K562 (cell line): ENCODE results near the gene SLC14A1. TPM values are rescaled to one million over a fixed set of nuclear protein-coding genes. Genes with fewer than 3 reads are reported as not detected.
A peak's percentile ranks its signal among the peaks of the same experiment; 100 is the strongest.

Experiments used
- ATAC-seq: fragments of 200-7000 bp; cut with Tn5 transposase; 3 replicates; pipeline ENCODE4 v1.9.1; 2020; ENCODE audit warnings: moderate library complexity
- BruUV-seq: library from RNA; stranded (reverse); fragments of 400-500 nt; replicated peaks from 2 replicates; lab custom pipeline; 2021; lab: Mats Ljungman, UMichigan
- CTCF ChIA-PET: fragments of 300-600 bp; formaldehyde crosslinking; extraction: SDS; loops from one replicate; lab custom pipeline; 2021; ENCODE audit warnings: low intra/inter-chr PET ratio; lab: Yijun Ruan, JAX
- POLR2A ChIA-PET: fragments of 300-600, 350-650 bp; sonication (Branson Sonifier 250); formaldehyde crosslinking; extraction: SDS; loops from one replicate; lab custom pipeline; 2021; ENCODE audit warnings: antibody characterized with exemption, inconsistent platforms; lab: Yijun Ruan, JAX
- DNase-seq, 4 experiments: peaks; one replicate each; pipeline versions ENCODE4 v3.0.0 to v3.0.0-alpha.2; 2011 to 2018; ENCODE audit warnings: low spot score in 3 of 4, mixed read lengths in 3 of 4; ENCODE audit errors: extremely low read depth in 1 of 4
- FAIRE-seq: peaks from 2 replicates; lab custom pipeline; 2011; peaks lifted over from hg19 to GRCh38; lab: Jason Lieb, UNC
- H2AFZ ChIP-seq: 2 replicates; pipeline ENCODE4 v1.6.0; 2011; ENCODE audit warnings: low read depth, low read length, control low read depth, inconsistent platforms
- H3K27ac ChIP-seq: fragments of 200-600 bp; 3 replicates; pipeline ENCODE4 v1.8.0; 2011; ENCODE audit warnings: low read depth, mild to moderate bottlenecking, control low read depth, inconsistent platforms, low read length, moderate library complexity, mixed read lengths; ENCODE audit errors: extremely low read depth
- H3K27me3 ChIP-seq, 2 experiments: fragments of 300-600 bp in 1 of 2; 2 replicates in 1 of 2; 3 replicates in 1 of 2; pipeline versions ENCODE4 v1.6.0 to v1.8.0; 2011; ENCODE audit warnings: inconsistent platforms in 2 of 2, low read length in 2 of 2, mild to moderate bottlenecking in 1 of 2, mixed read lengths in 1 of 2, moderate library complexity in 1 of 2; ENCODE audit not compliant: control insufficient read depth in 2 of 2, insufficient read depth in 2 of 2
- H3K36me3 ChIP-seq: fragments of 300-600 bp; 3 replicates; pipeline ENCODE4 v1.8.0; 2011; ENCODE audit warnings: mild to moderate bottlenecking, low read length, inconsistent platforms; ENCODE audit not compliant: control insufficient read depth, insufficient read depth
- H3K4me1 ChIP-seq, 2 experiments: fragments of 200-600 bp in 1 of 2; replicated peaks in 1 of 2; 2 replicates in 1 of 2; 3 replicates in 1 of 2; pipeline versions ENCODE4 v1.5.1 to v1.8.0; 2011; ENCODE audit warnings: inconsistent platforms in 2 of 2, low read length in 2 of 2, mild to moderate bottlenecking in 1 of 2, mixed read lengths in 1 of 2, moderate library complexity in 1 of 2; ENCODE audit not compliant: control insufficient read depth in 2 of 2, insufficient read depth in 2 of 2
- H3K4me2 ChIP-seq: 2 replicates; pipeline ENCODE4 v1.6.1; 2011; ENCODE audit warnings: low read length, control low read depth, inconsistent platforms, mixed read lengths; ENCODE audit not compliant: insufficient read depth
- H3K4me3 ChIP-seq: fragments of 200-600 bp; sonication (generic), shearing (Covaris generic); 2 replicates; pipeline ENCODE4 v1.5.1; 2016; ENCODE audit warnings: control low read depth, inconsistent platforms
- H3K79me2 ChIP-seq: fragments of 200-600 bp; 3 replicates; pipeline ENCODE4 v1.8.0; 2011; ENCODE audit warnings: low read length, inconsistent platforms; ENCODE audit not compliant: control insufficient read depth, insufficient read depth
- H3K9ac ChIP-seq, 2 experiments: 2 replicates each; pipeline versions ENCODE4 v1.6.0 to v1.6.1; 2011; ENCODE audit warnings: low read depth in 2 of 2, low read length in 2 of 2, control low read depth in 1 of 2, inconsistent platforms in 1 of 2, mild to moderate bottlenecking in 1 of 2, mixed read lengths in 1 of 2; ENCODE audit not compliant: insufficient read depth in 1 of 2
- H3K9me1 ChIP-seq: one replicate; pipeline ENCODE4 v1.6.0; 2011; ENCODE audit warnings: inconsistent platforms, mild to moderate bottlenecking, low read length, moderate library complexity; ENCODE audit not compliant: control insufficient read depth, insufficient read depth
- H3K9me3 ChIP-seq: replicated peaks from 2 replicates; pipeline ENCODE4 v1.5.1; 2011; ENCODE audit warnings: low read depth, low read length, inconsistent platforms; ENCODE audit not compliant: control insufficient read depth, insufficient read depth
- H4K20me1 ChIP-seq: replicated peaks from 2 replicates; pipeline ENCODE4 v1.6.1; 2011; ENCODE audit warnings: low read length, inconsistent platforms, mixed read lengths; ENCODE audit not compliant: control insufficient read depth, insufficient read depth
- EHMT2 ChIP-seq: fragments of 450-650 bp; IDR thresholded peaks from 2 replicates; pipeline ENCODE4 v1.6.1; 2018; ENCODE audit warnings: antibody characterized with exemption
- FIP1L1 ChIP-seq: fragments of 200-400 bp; formaldehyde crosslinking; IDR thresholded peaks from 2 replicates; pipeline ENCODE4 v1.6.1; 2018; ENCODE audit warnings: mild to moderate bottlenecking, low read depth, low read length; ENCODE audit not compliant: poor library complexity, severe bottlenecking
- MYBL2 ChIP-seq, 2 experiments: fragments of 450-650 bp in 1 of 2; sonication (generic) in 1 of 2; formaldehyde crosslinking in 1 of 2; IDR thresholded peaks; 2 replicates each; pipeline versions ENCODE4 v1.6.1 to v1.8.1; 2017 to 2022; ENCODE audit warnings: borderline replicate concordance in 1 of 2, inconsistent platforms in 1 of 2, low read depth in 1 of 2, mild to moderate bottlenecking in 1 of 2, missing genetic modification reagents in 1 of 2, moderate library complexity in 1 of 2
- TAF7 ChIP-seq: fragments of 450-650 bp; IDR thresholded peaks from 2 replicates; pipeline ENCODE4 v1.6.1; 2016; ENCODE audit warnings: missing genetic modification characterization, missing compliant biosample characterization
- TEAD4 ChIP-seq, 2 experiments: sonication (generic) in 1 of 2; formaldehyde crosslinking in 1 of 2; IDR thresholded peaks; 2 replicates each; pipeline versions ENCODE4 v1.6.1 to v1.8.0; 2012 to 2022; ENCODE audit warnings: borderline replicate concordance in 1 of 2, inconsistent platforms in 1 of 2, low read length in 1 of 2, mild to moderate bottlenecking in 1 of 2, missing genetic modification reagents in 1 of 2
- WGBS: fragments of 100-300 bp; shearing (Covaris generic); methylation state at CpG from one replicate; pipeline ENCODE4 v1.1.6; 2016; ENCODE audit warnings: low coverage, mixed read lengths; ENCODE audit not compliant: insufficient coverage; ENCODE audit errors: missing lambda C conversion rate; 5-methylcytosine and 5-hydroxymethylcytosine counted together
- in situ Hi-C: fragments of 300-500 bp; cut with MboI; formaldehyde crosslinking; loops from 4 replicates; pipeline ENCODE4 v1.15.0; 2018; ENCODE audit warnings: inconsistent platforms, mixed read lengths
- intact Hi-C: fragments of 100-400 bp; cut with micrococcal nuclease; formaldehyde crosslinking; loops from 2 replicates; pipeline ENCODE4 v1.14.2; 2022
- polyA plus RNA-seq, 8 experiments: library from polyadenylated mRNA; depleted of rRNA in 4 of 8; stranded (reverse) in 5 of 8; unstranded in 3 of 8; fragments of >200 nt; fragmentation: Nextera tagmentation in 2 of 8; fragmentation: Illumina TruSeq in 1 of 8; extraction: Ambion mirVana in 2 of 8; extraction: Trizol in 1 of 8; gene quantifications; 2 replicates each; pipeline versions ENCODE4 v1.2.1 to v1.2.3, GENCODE V29; 2011 to 2014; ENCODE audit warnings: inconsistent platforms in 1 of 8, missing spikeins in 1 of 8
- total RNA-seq, 7 experiments: library from RNA; depleted of rRNA in 6 of 7; stranded (reverse); fragments of >200 nt in 6 of 7; fragmentation: Illumina TruSeq in 2 of 7; extraction: Trizol in 2 of 7; gene quantifications; 2 replicates each; pipeline versions ENCODE4 v1.2.1 to v1.2.3, GENCODE V29; 2011 to 2021; ENCODE audit warnings: low replicate concordance in 1 of 7
- TF ChIP-seq, protein P1 (sequence below): IDR thresholded peaks from 2 replicates; pipeline ENCODE4 v1.6.1; 2016; ENCODE audit warnings: missing genetic modification characterization, missing compliant biosample characterization
- TF ChIP-seq, protein P2 (sequence below), 3 experiments: IDR thresholded peaks in 2 of 3; conservative IDR thresholded peaks in 1 of 3; 2 replicates each; pipeline ENCODE4 v1.5.1; 2011 to 2012; ENCODE audit warnings: low read length in 3 of 3, mild to moderate bottlenecking in 3 of 3, control low read depth in 2 of 3, improper control_type of control experiment in 1 of 3, inconsistent platforms in 1 of 3, low read depth in 1 of 3, mixed read lengths in 1 of 3, moderate library complexity in 1 of 3; ENCODE audit not compliant: insufficient read depth in 2 of 3
- TF ChIP-seq, protein P3 (sequence below): conservative IDR thresholded peaks from 2 replicates; pipeline ENCODE4 v1.6.1; 2011; ENCODE audit warnings: low read depth, mild to moderate bottlenecking, low read length; ENCODE audit not compliant: control insufficient read depth

Gene SLC14A1
- total and polyA plus RNA-seq, 9 of the 15 experiments (the other 6 are each of a cell fraction or from before 2014, with no cell fraction given): 0.14 to 0.40 (median 0.20) TPM; not detected in 6

DNA sequence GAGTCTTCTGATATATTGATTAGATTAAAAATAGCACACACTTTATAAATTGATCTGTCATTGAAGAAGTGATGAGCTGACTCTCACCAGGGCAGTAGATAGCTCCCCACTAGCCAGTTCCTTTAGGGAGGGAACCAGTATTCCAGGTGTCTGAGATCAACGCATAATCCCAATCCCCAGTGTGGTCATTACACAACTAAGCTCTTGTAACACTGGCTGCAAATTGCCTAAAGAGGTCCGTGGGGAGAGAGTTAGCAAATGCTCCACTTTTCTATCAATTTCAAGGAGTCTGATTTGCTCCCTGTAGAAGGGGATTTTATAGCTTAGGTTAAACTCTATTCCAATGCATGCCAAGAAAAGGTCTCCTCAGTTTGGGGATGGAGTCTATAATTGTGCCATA lies 7.7 kb downstream of the SLC14A1 start (continued):
- TF ChIP-seq FIP1L1 (no peak), EHMT2 (no peak), TEAD4 (IDR thresholded peaks at IDR 0.05; ENCODE audit: low read length) (no peak), TEAD4 (CRISPR knock-in tag; IDR thresholded peaks at IDR 0.05; ENCODE audit: borderline replicate concordance) (no peak), TAF7 (tag) (no peak), MYBL2 (IDR thresholded peaks at IDR 0.05; ENCODE audit: low read depth) (no peak), MYBL2 (CRISPR knock-in tag; IDR thresholded peaks at IDR 0.05; ENCODE audit: borderline replicate concordance) (no peak)
- TF ChIP-seq, protein P1, sequence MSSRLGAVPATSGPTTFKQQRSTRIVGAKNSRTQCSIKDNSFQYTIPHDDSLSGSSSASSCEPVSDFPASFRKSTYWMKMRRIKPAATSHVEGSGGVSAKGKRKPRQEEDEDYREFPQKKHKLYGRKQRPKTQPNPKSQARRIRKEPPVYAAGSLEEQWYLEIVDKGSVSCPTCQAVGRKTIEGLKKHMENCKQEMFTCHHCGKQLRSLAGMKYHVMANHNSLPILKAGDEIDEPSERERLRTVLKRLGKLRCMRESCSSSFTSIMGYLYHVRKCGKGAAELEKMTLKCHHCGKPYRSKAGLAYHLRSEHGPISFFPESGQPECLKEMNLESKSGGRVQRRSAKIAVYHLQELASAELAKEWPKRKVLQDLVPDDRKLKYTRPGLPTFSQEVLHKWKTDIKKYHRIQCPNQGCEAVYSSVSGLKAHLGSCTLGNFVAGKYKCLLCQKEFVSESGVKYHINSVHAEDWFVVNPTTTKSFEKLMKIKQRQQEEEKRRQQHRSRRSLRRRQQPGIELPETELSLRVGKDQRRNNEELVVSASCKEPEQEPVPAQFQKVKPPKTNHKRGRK (tag): no peak

DNA sequence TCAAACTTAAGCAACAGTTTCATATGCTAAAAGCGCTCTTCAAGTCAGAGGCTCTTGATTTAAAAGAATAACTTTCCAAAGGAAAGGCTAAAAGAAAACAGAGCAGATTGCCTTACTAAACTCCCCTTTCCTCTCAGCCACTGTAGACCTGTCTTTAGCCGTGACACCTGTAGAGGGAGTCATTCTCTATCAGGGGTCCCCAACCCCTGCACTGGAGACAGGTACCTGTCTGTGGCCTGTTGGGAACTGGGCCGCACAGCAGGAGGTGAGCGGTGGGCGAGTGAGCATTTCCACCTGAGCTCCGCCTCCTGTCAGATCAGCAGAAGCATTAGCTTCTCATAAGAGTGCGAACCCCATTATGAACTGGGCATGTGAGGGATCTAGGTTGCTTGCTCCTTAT lies 9.6 kb downstream of the SLC14A1 start:
- Histone ChIP-seq H3K79me2 (no peaks in the 10 kb centered on the region), H3K9me1 (no peaks in the 10 kb centered on the region), H3K27me3 (peaks cover 0 to 17% of the 10 kb centered on the region in 2 experiments; a peak in 2 of 5 replicates), H3K27ac (no peak overlapping the region), H3K4me2 (no peak overlapping the region), H3K4me1 (no peaks in the 10 kb centered on the region), H3K4me3 (no peak overlapping the region), H3K9ac (no peak overlapping the region), H4K20me1 (no peaks in the 10 kb centered on the region), H3K36me3 (no peaks in the 10 kb centered on the region), H3K9me3 (no peaks in the 10 kb centered on the region), H2AFZ (no peak overlapping the region)
- WGBS: 4% methylated on average over 7 of the region's 7 CpGs
- no TSS peak for BruUV-seq
- in situ Hi-C loops: no loop called here
- TF ChIP-seq, protein P2, sequence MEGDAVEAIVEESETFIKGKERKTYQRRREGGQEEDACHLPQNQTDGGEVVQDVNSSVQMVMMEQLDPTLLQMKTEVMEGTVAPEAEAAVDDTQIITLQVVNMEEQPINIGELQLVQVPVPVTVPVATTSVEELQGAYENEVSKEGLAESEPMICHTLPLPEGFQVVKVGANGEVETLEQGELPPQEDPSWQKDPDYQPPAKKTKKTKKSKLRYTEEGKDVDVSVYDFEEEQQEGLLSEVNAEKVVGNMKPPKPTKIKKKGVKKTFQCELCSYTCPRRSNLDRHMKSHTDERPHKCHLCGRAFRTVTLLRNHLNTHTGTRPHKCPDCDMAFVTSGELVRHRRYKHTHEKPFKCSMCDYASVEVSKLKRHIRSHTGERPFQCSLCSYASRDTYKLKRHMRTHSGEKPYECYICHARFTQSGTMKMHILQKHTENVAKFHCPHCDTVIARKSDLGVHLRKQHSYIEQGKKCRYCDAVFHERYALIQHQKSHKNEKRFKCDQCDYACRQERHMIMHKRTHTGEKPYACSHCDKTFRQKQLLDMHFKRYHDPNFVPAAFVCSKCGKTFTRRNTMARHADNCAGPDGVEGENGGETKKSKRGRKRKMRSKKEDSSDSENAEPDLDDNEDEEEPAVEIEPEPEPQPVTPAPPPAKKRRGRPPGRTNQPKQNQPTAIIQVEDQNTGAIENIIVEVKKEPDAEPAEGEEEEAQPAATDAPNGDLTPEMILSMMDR (IDR thresholded peaks at IDR 0.05 in 2 of 3, conservative IDR thresholded peaks at IDR 0.05 in 1 of 3; ENCODE audit: insufficient read depth in 2 of 3, low read depth in 1 of 3, low read length in 3 of 3): peak in 2 of 3 experiments; percentile 16 to 22; a peak in 1 of 6 replicates
- TF ChIP-seq, protein P3, sequence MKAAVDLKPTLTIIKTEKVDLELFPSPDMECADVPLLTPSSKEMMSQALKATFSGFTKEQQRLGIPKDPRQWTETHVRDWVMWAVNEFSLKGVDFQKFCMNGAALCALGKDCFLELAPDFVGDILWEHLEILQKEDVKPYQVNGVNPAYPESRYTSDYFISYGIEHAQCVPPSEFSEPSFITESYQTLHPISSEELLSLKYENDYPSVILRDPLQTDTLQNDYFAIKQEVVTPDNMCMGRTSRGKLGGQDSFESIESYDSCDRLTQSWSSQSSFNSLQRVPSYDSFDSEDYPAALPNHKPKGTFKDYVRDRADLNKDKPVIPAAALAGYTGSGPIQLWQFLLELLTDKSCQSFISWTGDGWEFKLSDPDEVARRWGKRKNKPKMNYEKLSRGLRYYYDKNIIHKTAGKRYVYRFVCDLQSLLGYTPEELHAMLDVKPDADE: no peak
- DNase-seq: peak in 1 of 4 experiments; percentile 3
- ChIA-PET CTCF (no interaction called here), POLR2A (no interaction called here)
- no peak for FAIRE-seq
- intact Hi-C loops: no loop called here
- ATAC-seq: peak; percentile 37; the same call in 1 of the 3 replicates
